ENCODE measurements around the gene ZNF317.

Gene ZNF317

DNA sequence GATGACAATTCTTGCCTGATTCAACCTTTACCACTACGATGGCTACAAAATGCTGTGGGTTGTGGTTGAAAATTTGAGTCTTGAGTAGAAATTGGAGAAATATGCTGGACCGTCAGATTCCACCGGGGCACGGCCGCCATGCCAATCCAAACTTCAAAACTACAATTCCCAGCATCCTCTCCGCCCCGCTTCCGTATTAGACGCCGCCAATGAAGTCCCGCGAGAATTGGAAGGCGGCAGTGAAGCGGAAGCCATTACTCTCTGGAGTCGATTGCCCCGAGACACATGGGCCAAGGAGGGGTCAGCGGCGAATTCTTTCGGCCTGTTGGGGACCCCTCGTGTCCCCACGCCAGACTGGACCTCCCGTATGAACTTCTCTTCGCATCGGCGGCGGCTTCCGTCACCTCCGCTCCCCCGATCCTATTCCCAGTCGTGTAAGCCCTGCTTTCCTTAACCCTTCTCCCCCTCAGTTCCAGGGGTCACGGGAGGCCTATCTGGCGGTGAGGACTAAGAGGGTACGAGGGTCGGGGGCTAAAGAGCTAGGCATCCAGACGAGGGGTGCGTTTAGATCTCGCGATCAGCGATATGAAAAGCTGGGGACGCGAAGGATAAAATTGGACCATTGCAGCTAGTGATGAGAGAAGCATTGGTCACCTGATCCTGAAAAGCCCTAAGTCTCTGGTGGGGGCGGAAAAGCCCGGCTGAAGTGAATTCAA, at the start of gene ZNF317 (continued):
- TF ChIP-seq ZNF843 (tag by site-specific recombination; IDR thresholded peaks at IDR 0.05), result no peak
- TF ChIP-seq SP2 (tag by site-specific recombination; IDR thresholded peaks at IDR 0.05), result peak; percentile 33; the same call in 1 of the 2 replicates
- TF ChIP-seq GLIS2 (tag by site-specific recombination; IDR thresholded peaks at IDR 0.05), result no peak
- no peak for TF ChIP-seq ZNF747 (tag by site-specific recombination; IDR thresholded peaks at IDR 0.05)
- TF ChIP-seq, protein P1, sequence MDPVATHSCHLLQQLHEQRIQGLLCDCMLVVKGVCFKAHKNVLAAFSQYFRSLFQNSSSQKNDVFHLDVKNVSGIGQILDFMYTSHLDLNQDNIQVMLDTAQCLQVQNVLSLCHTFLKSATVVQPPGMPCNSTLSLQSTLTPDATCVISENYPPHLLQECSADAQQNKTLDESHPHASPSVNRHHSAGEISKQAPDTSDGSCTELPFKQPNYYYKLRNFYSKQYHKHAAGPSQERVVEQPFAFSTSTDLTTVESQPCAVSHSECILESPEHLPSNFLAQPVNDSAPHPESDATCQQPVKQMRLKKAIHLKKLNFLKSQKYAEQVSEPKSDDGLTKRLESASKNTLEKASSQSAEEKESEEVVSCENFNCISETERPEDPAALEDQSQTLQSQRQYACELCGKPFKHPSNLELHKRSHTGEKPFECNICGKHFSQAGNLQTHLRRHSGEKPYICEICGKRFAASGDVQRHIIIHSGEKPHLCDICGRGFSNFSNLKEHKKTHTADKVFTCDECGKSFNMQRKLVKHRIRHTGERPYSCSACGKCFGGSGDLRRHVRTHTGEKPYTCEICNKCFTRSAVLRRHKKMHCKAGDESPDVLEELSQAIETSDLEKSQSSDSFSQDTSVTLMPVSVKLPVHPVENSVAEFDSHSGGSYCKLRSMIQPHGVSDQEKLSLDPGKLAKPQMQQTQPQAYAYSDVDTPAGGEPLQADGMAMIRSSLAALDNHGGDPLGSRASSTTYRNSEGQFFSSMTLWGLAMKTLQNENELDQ (tag by site-specific recombination; IDR thresholded peaks at IDR 0.05; ENCODE audit: low read depth), result no peak
- no peak for TF ChIP-seq ZNF112 (tag by site-specific recombination; IDR thresholded peaks at IDR 0.05)
- TF ChIP-seq, protein P2, sequence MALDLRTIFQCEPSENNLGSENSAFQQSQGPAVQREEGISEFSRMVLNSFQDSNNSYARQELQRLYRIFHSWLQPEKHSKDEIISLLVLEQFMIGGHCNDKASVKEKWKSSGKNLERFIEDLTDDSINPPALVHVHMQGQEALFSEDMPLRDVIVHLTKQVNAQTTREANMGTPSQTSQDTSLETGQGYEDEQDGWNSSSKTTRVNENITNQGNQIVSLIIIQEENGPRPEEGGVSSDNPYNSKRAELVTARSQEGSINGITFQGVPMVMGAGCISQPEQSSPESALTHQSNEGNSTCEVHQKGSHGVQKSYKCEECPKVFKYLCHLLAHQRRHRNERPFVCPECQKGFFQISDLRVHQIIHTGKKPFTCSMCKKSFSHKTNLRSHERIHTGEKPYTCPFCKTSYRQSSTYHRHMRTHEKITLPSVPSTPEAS (tag by site-specific recombination; IDR thresholded peaks at IDR 0.05), result no peak
- no peak for TF ChIP-seq PRDM1 (tag by site-specific recombination; IDR thresholded peaks at IDR 0.05)
- TF ChIP-seq, protein P3, sequence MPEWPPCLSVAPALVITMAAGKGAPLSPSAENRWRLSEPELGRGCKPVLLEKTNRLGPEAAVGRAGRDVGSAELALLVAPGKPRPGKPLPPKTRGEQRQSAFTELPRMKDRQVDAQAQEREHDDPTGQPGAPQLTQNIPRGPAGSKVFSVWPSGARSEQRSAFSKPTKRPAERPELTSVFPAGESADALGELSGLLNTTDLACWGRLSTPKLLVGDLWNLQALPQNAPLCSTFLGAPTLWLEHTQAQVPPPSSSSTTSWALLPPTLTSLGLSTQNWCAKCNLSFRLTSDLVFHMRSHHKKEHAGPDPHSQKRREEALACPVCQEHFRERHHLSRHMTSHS (tag by site-specific recombination; IDR thresholded peaks at IDR 0.05), result no peak
- TF ChIP-seq ZNF701 (tag by site-specific recombination; IDR thresholded peaks at IDR 0.05), result no peak
- TF ChIP-seq, protein P4, sequence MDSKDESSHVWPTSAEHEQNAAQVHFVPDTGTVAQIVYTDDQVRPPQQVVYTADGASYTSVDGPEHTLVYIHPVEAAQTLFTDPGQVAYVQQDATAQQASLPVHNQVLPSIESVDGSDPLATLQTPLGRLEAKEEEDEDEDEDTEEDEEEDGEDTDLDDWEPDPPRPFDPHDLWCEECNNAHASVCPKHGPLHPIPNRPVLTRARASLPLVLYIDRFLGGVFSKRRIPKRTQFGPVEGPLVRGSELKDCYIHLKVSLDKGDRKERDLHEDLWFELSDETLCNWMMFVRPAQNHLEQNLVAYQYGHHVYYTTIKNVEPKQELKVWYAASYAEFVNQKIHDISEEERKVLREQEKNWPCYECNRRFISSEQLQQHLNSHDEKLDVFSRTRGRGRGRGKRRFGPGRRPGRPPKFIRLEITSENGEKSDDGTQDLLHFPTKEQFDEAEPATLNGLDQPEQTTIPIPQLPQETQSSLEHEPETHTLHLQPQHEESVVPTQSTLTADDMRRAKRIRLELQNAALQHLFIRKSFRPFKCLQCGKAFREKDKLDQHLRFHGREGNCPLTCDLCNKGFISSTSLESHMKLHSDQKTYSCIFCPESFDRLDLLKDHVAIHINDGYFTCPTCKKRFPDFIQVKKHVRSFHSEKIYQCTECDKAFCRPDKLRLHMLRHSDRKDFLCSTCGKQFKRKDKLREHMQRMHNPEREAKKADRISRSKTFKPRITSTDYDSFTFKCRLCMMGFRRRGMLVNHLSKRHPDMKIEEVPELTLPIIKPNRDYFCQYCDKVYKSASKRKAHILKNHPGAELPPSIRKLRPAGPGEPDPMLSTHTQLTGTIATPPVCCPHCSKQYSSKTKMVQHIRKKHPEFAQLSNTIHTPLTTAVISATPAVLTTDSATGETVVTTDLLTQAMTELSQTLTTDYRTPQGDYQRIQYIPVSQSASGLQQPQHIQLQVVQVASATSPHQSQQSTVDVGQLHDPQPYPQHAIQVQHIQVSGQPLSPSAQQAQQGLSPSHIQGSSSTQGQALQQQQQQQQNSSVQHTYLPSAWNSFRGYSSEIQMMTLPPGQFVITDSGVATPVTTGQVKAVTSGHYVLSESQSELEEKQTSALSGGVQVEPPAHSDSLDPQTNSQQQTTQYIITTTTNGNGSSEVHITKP (tag by site-specific recombination; IDR thresholded peaks at IDR 0.05), result peak; percentile 97
- no peak for TF ChIP-seq ZNF658 (tag by site-specific recombination; IDR thresholded peaks at IDR 0.05)
- TF ChIP-seq ZNF626 (tag by site-specific recombination; IDR thresholded peaks at IDR 0.05), result no peak
- TF ChIP-seq, protein P5, sequence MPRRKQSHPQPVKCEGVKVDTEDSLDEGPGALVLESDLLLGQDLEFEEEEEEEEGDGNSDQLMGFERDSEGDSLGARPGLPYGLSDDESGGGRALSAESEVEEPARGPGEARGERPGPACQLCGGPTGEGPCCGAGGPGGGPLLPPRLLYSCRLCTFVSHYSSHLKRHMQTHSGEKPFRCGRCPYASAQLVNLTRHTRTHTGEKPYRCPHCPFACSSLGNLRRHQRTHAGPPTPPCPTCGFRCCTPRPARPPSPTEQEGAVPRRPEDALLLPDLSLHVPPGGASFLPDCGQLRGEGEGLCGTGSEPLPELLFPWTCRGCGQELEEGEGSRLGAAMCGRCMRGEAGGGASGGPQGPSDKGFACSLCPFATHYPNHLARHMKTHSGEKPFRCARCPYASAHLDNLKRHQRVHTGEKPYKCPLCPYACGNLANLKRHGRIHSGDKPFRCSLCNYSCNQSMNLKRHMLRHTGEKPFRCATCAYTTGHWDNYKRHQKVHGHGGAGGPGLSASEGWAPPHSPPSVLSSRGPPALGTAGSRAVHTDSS (tag by site-specific recombination; IDR thresholded peaks at IDR 0.05), result no peak
- no peak for TF ChIP-seq TCF7L2 (IDR thresholded peaks at IDR 0.05; ENCODE audit: borderline replicate concordance, low read depth, low read length)
- TF ChIP-seq ZNF37A (tag by site-specific recombination; IDR thresholded peaks at IDR 0.05), result no peak
- TF ChIP-seq, protein P6, sequence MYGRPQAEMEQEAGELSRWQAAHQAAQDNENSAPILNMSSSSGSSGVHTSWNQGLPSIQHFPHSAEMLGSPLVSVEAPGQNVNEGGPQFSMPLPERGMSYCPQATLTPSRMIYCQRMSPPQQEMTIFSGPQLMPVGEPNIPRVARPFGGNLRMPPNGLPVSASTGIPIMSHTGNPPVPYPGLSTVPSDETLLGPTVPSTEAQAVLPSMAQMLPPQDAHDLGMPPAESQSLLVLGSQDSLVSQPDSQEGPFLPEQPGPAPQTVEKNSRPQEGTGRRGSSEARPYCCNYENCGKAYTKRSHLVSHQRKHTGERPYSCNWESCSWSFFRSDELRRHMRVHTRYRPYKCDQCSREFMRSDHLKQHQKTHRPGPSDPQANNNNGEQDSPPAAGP (tag by site-specific recombination; IDR thresholded peaks at IDR 0.05), result 0 out of 2 replicates have a peak, but pooled peaks have one; percentile 36
- TF ChIP-seq GLI2 (tag by site-specific recombination; IDR thresholded peaks at IDR 0.05; ENCODE audit: borderline replicate concordance, low read depth), result no peak
- TF ChIP-seq, protein P7, sequence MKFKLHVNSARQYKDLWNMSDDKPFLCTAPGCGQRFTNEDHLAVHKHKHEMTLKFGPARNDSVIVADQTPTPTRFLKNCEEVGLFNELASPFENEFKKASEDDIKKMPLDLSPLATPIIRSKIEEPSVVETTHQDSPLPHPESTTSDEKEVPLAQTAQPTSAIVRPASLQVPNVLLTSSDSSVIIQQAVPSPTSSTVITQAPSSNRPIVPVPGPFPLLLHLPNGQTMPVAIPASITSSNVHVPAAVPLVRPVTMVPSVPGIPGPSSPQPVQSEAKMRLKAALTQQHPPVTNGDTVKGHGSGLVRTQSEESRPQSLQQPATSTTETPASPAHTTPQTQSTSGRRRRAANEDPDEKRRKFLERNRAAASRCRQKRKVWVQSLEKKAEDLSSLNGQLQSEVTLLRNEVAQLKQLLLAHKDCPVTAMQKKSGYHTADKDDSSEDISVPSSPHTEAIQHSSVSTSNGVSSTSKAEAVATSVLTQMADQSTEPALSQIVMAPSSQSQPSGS (tag by site-specific recombination; IDR thresholded peaks at IDR 0.05; ENCODE audit: low read depth), result no peak
- TF ChIP-seq, protein P8, sequence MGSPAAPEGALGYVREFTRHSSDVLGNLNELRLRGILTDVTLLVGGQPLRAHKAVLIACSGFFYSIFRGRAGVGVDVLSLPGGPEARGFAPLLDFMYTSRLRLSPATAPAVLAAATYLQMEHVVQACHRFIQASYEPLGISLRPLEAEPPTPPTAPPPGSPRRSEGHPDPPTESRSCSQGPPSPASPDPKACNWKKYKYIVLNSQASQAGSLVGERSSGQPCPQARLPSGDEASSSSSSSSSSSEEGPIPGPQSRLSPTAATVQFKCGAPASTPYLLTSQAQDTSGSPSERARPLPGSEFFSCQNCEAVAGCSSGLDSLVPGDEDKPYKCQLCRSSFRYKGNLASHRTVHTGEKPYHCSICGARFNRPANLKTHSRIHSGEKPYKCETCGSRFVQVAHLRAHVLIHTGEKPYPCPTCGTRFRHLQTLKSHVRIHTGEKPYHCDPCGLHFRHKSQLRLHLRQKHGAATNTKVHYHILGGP (tag by site-specific recombination; IDR thresholded peaks at IDR 0.05), result no peak
- no peak for TF ChIP-seq OSR2 (tag by site-specific recombination; IDR thresholded peaks at IDR 0.05)
- TF ChIP-seq, protein P9, sequence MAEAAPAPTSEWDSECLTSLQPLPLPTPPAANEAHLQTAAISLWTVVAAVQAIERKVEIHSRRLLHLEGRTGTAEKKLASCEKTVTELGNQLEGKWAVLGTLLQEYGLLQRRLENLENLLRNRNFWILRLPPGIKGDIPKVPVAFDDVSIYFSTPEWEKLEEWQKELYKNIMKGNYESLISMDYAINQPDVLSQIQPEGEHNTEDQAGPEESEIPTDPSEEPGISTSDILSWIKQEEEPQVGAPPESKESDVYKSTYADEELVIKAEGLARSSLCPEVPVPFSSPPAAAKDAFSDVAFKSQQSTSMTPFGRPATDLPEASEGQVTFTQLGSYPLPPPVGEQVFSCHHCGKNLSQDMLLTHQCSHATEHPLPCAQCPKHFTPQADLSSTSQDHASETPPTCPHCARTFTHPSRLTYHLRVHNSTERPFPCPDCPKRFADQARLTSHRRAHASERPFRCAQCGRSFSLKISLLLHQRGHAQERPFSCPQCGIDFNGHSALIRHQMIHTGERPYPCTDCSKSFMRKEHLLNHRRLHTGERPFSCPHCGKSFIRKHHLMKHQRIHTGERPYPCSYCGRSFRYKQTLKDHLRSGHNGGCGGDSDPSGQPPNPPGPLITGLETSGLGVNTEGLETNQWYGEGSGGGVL (tag by site-specific recombination; IDR thresholded peaks at IDR 0.05), result no peak
- TF ChIP-seq HOXD13 (CRISPR knock-in tag; IDR thresholded peaks at IDR 0.05; ENCODE audit: borderline replicate concordance), result no peak
- no peak for TF ChIP-seq WT1 (tag by site-specific recombination; IDR thresholded peaks at IDR 0.05)

Data from HEK293 (cell line).